ENCODE data around the gene AHCY.

GRCh38 chr20:34292496-34292895, 10.7 kb downstream of the AHCY start:
- TF ChIP-seq EZH2 (IDR thresholded peaks at IDR 0.05; ENCODE audit: borderline replicate concordance, insufficient read depth, low read length, poor library complexity, severe bottlenecking): no peak
- no peak for TF ChIP-seq CTCF (IDR thresholded peaks at IDR 0.05; ENCODE audit: poor library complexity, severe bottlenecking)
- TF ChIP-seq MXI1 (conservative IDR thresholded peaks at IDR 0.05; ENCODE audit: poor library complexity, severe bottlenecking): no peak
- no peak for TF ChIP-seq EP300 (conservative IDR thresholded peaks at IDR 0.05; ENCODE audit: poor library complexity, severe bottlenecking)
